GM23338 (cell line): ENCODE results near the gene PEX13. TPM values are rescaled to one million over a fixed set of nuclear protein-coding genes. Genes with fewer than 3 reads are reported as not detected.

ENCODE experiments used
- ATAC-seq: fragments of 200-7000 bp; cut with Tn5 transposase; 3 replicates; pipeline ENCODE4 v1.9.1; 2020
- DNase-seq: peaks from one replicate; pipeline ENCODE4 v3.0.0-alpha.2; 2015; ENCODE audit warnings: low spot score
- H2AFZ ChIP-seq: fragments of 200-600 bp; sonication (generic); 2 replicates; pipeline ENCODE4 v1.8.0; 2016; ENCODE audit warnings: antibody characterized with exemption, mild to moderate bottlenecking, moderate library complexity
- H3F3A ChIP-seq: fragments of 200-600 bp; sonication (generic); replicated peaks from 2 replicates; pipeline ENCODE4 v1.8.0; 2017; ENCODE audit warnings: antibody characterized with exemption, mixed run types, low read depth
- H3K27ac ChIP-seq: fragments of 200-600 bp; sonication (generic); 2 replicates; pipeline ENCODE4 v1.6.1; 2016; ENCODE audit warnings: low read depth
- H3K27me3 ChIP-seq: fragments of 200-600 bp; sonication (generic); 2 replicates; pipeline ENCODE4 v1.8.0; 2016; ENCODE audit warnings: mild to moderate bottlenecking, mixed run types, moderate library complexity; ENCODE audit not compliant: insufficient read depth
- H3K36me3 ChIP-seq: fragments of 200-600 bp; sonication (generic); 2 replicates; pipeline ENCODE4 v1.8.0; 2016; ENCODE audit warnings: mild to moderate bottlenecking; ENCODE audit not compliant: insufficient read depth
- H3K4me1 ChIP-seq: fragments of 200-600 bp; sonication (generic); 2 replicates; pipeline ENCODE4 v1.8.0; 2016; ENCODE audit warnings: mild to moderate bottlenecking, moderate library complexity; ENCODE audit not compliant: insufficient read depth
- H3K4me2 ChIP-seq: fragments of 200-600 bp; sonication (generic); 2 replicates; pipeline ENCODE4 v1.7.1; 2017; ENCODE audit warnings: mixed run types
- H3K4me3 ChIP-seq: fragments of 200-600 bp; sonication (generic); 2 replicates; pipeline ENCODE4 v1.6.1; 2016; ENCODE audit warnings: mixed run types
- H3K79me2 ChIP-seq: fragments of 200-600 bp; sonication (generic); replicated peaks from 2 replicates; pipeline ENCODE4 v1.8.0; 2017; ENCODE audit warnings: mild to moderate bottlenecking; ENCODE audit not compliant: insufficient read depth
- H3K9me2 ChIP-seq: fragments of 200-600 bp; sonication (generic); 2 replicates; pipeline ENCODE4 v1.8.0; 2017; ENCODE audit not compliant: insufficient read depth
- H4K20me1 ChIP-seq: fragments of 200-600 bp; sonication (generic); replicated peaks from 2 replicates; pipeline ENCODE4 v1.8.0; 2017; ENCODE audit warnings: mild to moderate bottlenecking; ENCODE audit not compliant: insufficient read depth
- H3K27ac Mint-ChIP-seq: 2 replicates; pipeline ENCODE4 v1.8.0; 2020; ENCODE audit warnings: inconsistent platforms, mild to moderate bottlenecking, moderate library complexity, mixed read lengths
- H3K27me3 Mint-ChIP-seq: 3 replicates; pipeline ENCODE4 v1.8.0; 2022; ENCODE audit warnings: low read depth, mild to moderate bottlenecking, moderate library complexity, mixed read lengths, inconsistent platforms; ENCODE audit not compliant: insufficient read depth, poor library complexity
- H3K36me3 Mint-ChIP-seq: 3 replicates; pipeline ENCODE4 v1.8.0; 2021; ENCODE audit warnings: low read depth, mild to moderate bottlenecking, inconsistent platforms, moderate library complexity, mixed read lengths
- H3K4me1 Mint-ChIP-seq: 3 replicates; pipeline ENCODE4 v1.8.0; 2020; ENCODE audit warnings: mild to moderate bottlenecking, inconsistent platforms, mixed read lengths
- H3K4me3 Mint-ChIP-seq: 3 replicates; pipeline ENCODE4 v1.8.0; 2021; ENCODE audit warnings: moderate library complexity, mild to moderate bottlenecking, inconsistent platforms, mixed read lengths
- H3K9me3 Mint-ChIP-seq: 3 replicates; pipeline ENCODE4 v1.8.0; 2020; ENCODE audit warnings: moderate library complexity, mild to moderate bottlenecking, inconsistent platforms, mixed read lengths
- CREB1 ChIP-seq: fragments of 250-450 bp; sonication (Bioruptor Pico); IDR thresholded peaks from 2 replicates; pipeline ENCODE4 v1.5.0; 2020; ENCODE audit warnings: low read depth, mild to moderate bottlenecking, moderate library complexity
- CTCF ChIP-seq, 2 experiments: fragments of 200-600 bp in 1 of 2; sonication (generic) in 1 of 2; conservative IDR thresholded peaks; 2 replicates each; pipeline versions ENCODE4 v1.5.1 to v1.6.1; 2016 to 2017; ENCODE audit warnings: antibody characterized with exemption in 2 of 2, low read depth in 2 of 2, mild to moderate bottlenecking in 2 of 2, moderate library complexity in 1 of 2
- EZH2 ChIP-seq: fragments of 200-600 bp; sonication (generic); IDR thresholded peaks from one replicate; pipeline ENCODE4 v1.8.0; 2017; ENCODE audit warnings: antibody characterized with exemption, mild to moderate bottlenecking, low read depth; ENCODE audit not compliant: unreplicated experiment
- EZH2phosphoT487 ChIP-seq: fragments of 200-600 bp; sonication (generic); IDR thresholded peaks from one replicate; pipeline ENCODE4 v1.8.1; 2018; ENCODE audit warnings: antibody characterized with exemption; ENCODE audit not compliant: unreplicated experiment
- JUNB ChIP-seq: IDR thresholded peaks from one replicate; pipeline ENCODE4 v1.6.1; 2016; ENCODE audit warnings: antibody characterized with exemption; ENCODE audit not compliant: unreplicated experiment
- NANOG ChIP-seq: IDR thresholded peaks from 2 replicates; pipeline ENCODE4 v1.6.1; 2016; ENCODE audit warnings: antibody characterized with exemption, borderline replicate concordance
- POLR2AphosphoS5 ChIP-seq: IDR thresholded peaks from 2 replicates; pipeline ENCODE4 v1.6.1; 2016; ENCODE audit warnings: antibody characterized with exemption, low read depth
- STAT1 ChIP-seq: IDR thresholded peaks from one replicate; pipeline ENCODE4 v1.6.1; 2016; ENCODE audit warnings: antibody characterized with exemption; ENCODE audit not compliant: unreplicated experiment
- ZNF114 ChIP-seq: fragments of 250-450 bp; sonication (Bioruptor Pico); IDR thresholded peaks from 2 replicates; pipeline ENCODE4 v1.5.0; 2020; ENCODE audit warnings: mild to moderate bottlenecking, moderate library complexity
- ZNF331 ChIP-seq: fragments of 250-450 bp; sonication (Bioruptor Pico); IDR thresholded peaks from 2 replicates; pipeline ENCODE4 v1.5.0; 2020; ENCODE audit warnings: low read depth, mild to moderate bottlenecking, moderate library complexity
- ZNF462 ChIP-seq: fragments of 250-450 bp; sonication (Bioruptor Pico); IDR thresholded peaks from 2 replicates; pipeline ENCODE4 v1.5.0; 2020; ENCODE audit warnings: mild to moderate bottlenecking, moderate library complexity
- polyA plus RNA-seq: library from polyadenylated mRNA; unstranded; fragments of >200 nt; fragmentation: Nextera tagmentation; extraction: Ambion mirVana; gene quantifications from 2 replicates; pipeline ENCODE4 v1.2.1, GENCODE V29; 2016
- total RNA-seq: library from RNA; depleted of rRNA; stranded (reverse); fragments of >200 nt; shearing (Covaris generic); gene quantifications from 2 replicates; pipeline ENCODE4 v1.2.3, GENCODE V29; 2014
- TF ChIP-seq, protein P1 (sequence below): IDR thresholded peaks from one replicate; pipeline ENCODE4 v1.6.1; 2018; ENCODE audit warnings: antibody characterized with exemption; ENCODE audit not compliant: unreplicated experiment
- TF ChIP-seq, protein P2 (sequence below): IDR thresholded peaks from 2 replicates; pipeline ENCODE4 v1.6.1; 2016; ENCODE audit warnings: antibody characterized with exemption

The PEX13 gene
- total and polyA plus RNA-seq, 2 experiments from 2014 or later: 15.8 to 29.2 TPM

DNA sequence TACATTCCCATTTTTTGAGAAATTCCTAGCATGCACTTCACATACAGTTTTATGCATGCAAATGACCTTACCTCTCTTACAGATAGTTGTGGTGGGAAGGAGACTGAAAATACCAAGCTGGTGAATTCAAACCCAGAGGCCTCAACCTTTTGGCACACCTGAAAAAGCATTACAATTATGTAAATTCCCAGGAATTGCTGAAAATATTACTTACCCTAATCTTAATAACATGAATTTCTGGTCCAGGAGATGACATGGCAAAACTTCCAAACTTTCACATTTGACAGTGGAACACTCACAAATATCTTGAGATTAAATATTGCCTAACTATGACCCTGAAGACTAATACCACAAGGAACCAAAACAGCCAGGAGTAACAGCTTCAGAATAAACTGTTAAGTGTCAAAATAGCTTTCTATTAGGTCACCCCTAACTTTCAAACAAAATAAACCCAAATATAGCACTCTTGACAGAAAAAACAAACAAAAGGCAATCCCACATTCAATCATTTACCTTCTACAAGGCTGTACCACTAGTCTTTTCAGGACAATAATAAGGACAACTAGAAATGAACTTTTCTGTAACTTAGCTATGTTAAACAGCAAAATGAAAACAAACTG lies 10.9 kb upstream of the PEX13 start:
- no peaks in the 10 kb centered on the region for H3K27me3 ChIP-seq
- no peak overlapping the region for H3K4me3 Mint-ChIP-seq
- H3K36me3 ChIP-seq: no peaks in the 10 kb centered on the region
- no peak overlapping the region for H3K27ac ChIP-seq
- H3K4me1 Mint-ChIP-seq: peaks cover 16% of the 10 kb centered on the region
- H3K79me2 ChIP-seq: no peaks in the 10 kb centered on the region
- H3K27ac Mint-ChIP-seq: no peak overlapping the region
- H3K9me3 Mint-ChIP-seq: no peaks in the 10 kb centered on the region
- H3K4me3 ChIP-seq: no peak overlapping the region
- H3K9me2 ChIP-seq: no peaks in the 10 kb centered on the region
- TF ChIP-seq POLR2AphosphoS5 (no peak), ZNF462 (CRISPR knock-in tag) (no peak), EZH2 (no peak), ZNF331 (no peak), NANOG (no peak), ZNF114 (CRISPR knock-in tag) (no peak), STAT1 (no peak), CTCF (conservative IDR thresholded peaks at IDR 0.05; ENCODE audit: low read depth in 2 of 2) (no peak), JUNB (no peak), EZH2phosphoT487 (no peak), CREB1 (CRISPR knock-in tag) (no peak)
- TF ChIP-seq, protein P1, sequence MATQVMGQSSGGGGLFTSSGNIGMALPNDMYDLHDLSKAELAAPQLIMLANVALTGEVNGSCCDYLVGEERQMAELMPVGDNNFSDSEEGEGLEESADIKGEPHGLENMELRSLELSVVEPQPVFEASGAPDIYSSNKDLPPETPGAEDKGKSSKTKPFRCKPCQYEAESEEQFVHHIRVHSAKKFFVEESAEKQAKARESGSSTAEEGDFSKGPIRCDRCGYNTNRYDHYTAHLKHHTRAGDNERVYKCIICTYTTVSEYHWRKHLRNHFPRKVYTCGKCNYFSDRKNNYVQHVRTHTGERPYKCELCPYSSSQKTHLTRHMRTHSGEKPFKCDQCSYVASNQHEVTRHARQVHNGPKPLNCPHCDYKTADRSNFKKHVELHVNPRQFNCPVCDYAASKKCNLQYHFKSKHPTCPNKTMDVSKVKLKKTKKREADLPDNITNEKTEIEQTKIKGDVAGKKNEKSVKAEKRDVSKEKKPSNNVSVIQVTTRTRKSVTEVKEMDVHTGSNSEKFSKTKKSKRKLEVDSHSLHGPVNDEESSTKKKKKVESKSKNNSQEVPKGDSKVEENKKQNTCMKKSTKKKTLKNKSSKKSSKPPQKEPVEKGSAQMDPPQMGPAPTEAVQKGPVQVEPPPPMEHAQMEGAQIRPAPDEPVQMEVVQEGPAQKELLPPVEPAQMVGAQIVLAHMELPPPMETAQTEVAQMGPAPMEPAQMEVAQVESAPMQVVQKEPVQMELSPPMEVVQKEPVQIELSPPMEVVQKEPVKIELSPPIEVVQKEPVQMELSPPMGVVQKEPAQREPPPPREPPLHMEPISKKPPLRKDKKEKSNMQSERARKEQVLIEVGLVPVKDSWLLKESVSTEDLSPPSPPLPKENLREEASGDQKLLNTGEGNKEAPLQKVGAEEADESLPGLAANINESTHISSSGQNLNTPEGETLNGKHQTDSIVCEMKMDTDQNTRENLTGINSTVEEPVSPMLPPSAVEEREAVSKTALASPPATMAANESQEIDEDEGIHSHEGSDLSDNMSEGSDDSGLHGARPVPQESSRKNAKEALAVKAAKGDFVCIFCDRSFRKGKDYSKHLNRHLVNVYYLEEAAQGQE: no peak
- TF ChIP-seq, protein P2, sequence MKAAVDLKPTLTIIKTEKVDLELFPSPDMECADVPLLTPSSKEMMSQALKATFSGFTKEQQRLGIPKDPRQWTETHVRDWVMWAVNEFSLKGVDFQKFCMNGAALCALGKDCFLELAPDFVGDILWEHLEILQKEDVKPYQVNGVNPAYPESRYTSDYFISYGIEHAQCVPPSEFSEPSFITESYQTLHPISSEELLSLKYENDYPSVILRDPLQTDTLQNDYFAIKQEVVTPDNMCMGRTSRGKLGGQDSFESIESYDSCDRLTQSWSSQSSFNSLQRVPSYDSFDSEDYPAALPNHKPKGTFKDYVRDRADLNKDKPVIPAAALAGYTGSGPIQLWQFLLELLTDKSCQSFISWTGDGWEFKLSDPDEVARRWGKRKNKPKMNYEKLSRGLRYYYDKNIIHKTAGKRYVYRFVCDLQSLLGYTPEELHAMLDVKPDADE: no peak
- ATAC-seq (no peak), DNase-seq (no peak)
- H3K27me3 Mint-ChIP-seq: no peaks in the 10 kb centered on the region
- H2AFZ ChIP-seq: no peak overlapping the region
- H4K20me1 ChIP-seq: no peaks in the 10 kb centered on the region
- no peaks in the 10 kb centered on the region for H3F3A ChIP-seq
- H3K4me2 ChIP-seq: no peak overlapping the region
- H3K4me1 ChIP-seq: no peaks in the 10 kb centered on the region
- no peaks in the 10 kb centered on the region for H3K36me3 Mint-ChIP-seq
